Measurements from ENCODE around the gene EPS15. TPM values are rescaled to one million over a fixed set of nuclear protein-coding genes. Genes with fewer than 3 reads are reported as not detected.

EPS15 gene
- total RNA-seq, 1 donor from 2014 or later, result 139 TPM

GRCh38 chr1:51313961-51314777 is 204.9 kb downstream of the EPS15 start:
- peaks cover 11% of the 10 kb centered on the region for H3K27me3 Mint-ChIP-seq (ENCODE audit: unreplicated experiment)
- peaks cover 3% of the 10 kb centered on the region for H3K9me3 Mint-ChIP-seq (ENCODE audit: unreplicated experiment)
- DNase-seq, result no peak
- H3K4me3 Mint-ChIP-seq (ENCODE audit: unreplicated experiment), result no peak overlapping the region
- peaks cover 5% of the 10 kb centered on the region for H3K36me3 Mint-ChIP-seq (ENCODE audit: unreplicated experiment)
- H3K4me1 Mint-ChIP-seq (ENCODE audit: low read depth, unreplicated experiment), result peaks cover 21% of the 10 kb centered on the region
- TF ChIP-seq, protein P1, sequence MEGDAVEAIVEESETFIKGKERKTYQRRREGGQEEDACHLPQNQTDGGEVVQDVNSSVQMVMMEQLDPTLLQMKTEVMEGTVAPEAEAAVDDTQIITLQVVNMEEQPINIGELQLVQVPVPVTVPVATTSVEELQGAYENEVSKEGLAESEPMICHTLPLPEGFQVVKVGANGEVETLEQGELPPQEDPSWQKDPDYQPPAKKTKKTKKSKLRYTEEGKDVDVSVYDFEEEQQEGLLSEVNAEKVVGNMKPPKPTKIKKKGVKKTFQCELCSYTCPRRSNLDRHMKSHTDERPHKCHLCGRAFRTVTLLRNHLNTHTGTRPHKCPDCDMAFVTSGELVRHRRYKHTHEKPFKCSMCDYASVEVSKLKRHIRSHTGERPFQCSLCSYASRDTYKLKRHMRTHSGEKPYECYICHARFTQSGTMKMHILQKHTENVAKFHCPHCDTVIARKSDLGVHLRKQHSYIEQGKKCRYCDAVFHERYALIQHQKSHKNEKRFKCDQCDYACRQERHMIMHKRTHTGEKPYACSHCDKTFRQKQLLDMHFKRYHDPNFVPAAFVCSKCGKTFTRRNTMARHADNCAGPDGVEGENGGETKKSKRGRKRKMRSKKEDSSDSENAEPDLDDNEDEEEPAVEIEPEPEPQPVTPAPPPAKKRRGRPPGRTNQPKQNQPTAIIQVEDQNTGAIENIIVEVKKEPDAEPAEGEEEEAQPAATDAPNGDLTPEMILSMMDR (IDR thresholded peaks at IDR 0.05; ENCODE audit: partially characterized antibody, unreplicated experiment), result no peak
- H3K27ac Mint-ChIP-seq (ENCODE audit: unreplicated experiment), result no peak overlapping the region

DNA sequence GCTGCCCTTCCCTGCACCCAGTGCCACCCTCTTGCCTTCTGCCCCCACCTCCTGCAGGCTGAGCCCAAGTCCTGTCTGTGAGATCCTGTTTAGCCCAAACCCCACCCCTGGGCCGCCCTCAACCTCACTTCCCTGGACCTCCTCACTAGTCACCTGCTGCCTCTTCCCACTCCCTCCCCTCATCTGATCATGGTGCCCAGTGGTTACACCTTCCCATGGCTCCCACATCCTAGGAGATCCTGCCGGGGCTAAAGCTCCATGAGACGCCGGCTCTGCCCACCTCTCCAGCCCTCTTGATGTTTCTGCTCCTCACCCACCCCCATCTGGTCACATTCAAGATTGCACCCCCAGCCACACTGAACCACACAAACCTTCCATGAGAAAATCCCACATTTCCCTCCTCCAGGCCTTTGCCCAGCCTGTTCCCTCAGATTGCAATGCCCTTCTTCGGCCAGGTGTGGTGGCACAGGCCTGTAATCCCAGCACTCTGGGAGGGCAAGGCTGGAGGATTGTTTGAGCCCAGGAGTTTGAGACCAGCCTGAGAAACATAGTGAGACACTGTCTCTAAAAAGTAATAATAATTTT is 205.7 kb downstream of the EPS15 start:
- Mint-ChIP-seq H3K4me3 (ENCODE audit: unreplicated experiment) (no peak overlapping the region), H3K27ac (ENCODE audit: unreplicated experiment) (peak overlapping the region; percentile 12), H3K4me1 (ENCODE audit: low read depth, unreplicated experiment) (peaks cover 26% of the 10 kb centered on the region), H3K36me3 (ENCODE audit: unreplicated experiment) (peaks cover 5% of the 10 kb centered on the region), H3K27me3 (ENCODE audit: unreplicated experiment) (peaks cover 11% of the 10 kb centered on the region), H3K9me3 (ENCODE audit: unreplicated experiment) (peaks cover 3% of the 10 kb centered on the region)
- DNase-seq, result peak; percentile 46
- TF ChIP-seq, protein P1 (IDR thresholded peaks at IDR 0.05; ENCODE audit: partially characterized antibody, unreplicated experiment), result peak; percentile 39

DNA sequence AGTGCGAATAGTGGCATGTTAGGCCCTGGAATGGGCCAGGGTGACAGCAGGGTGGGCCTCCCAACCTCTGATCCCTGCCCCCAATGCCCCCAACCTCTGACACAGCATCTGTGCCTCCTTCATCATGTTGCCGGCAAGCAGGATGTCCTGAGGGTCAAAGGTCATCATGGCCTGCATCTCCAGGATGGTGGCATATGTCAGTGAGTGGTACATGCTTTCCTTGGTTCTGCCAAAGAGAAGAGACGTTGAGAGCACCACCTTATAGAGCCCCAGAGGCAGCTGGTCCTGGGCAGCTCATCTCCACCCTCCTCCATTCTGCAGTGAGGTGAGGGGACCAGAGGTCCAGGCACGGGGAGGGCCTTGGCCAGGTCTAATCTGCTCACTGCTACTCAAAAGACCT is 206.3 kb downstream of the EPS15 start:
- H3K27me3 Mint-ChIP-seq (ENCODE audit: unreplicated experiment), result peaks cover 9% of the 10 kb centered on the region
- peaks cover 26% of the 10 kb centered on the region for H3K4me1 Mint-ChIP-seq (ENCODE audit: low read depth, unreplicated experiment)
- no peak overlapping the region for H3K4me3 Mint-ChIP-seq (ENCODE audit: unreplicated experiment)
- peaks cover 5% of the 10 kb centered on the region for H3K36me3 Mint-ChIP-seq (ENCODE audit: unreplicated experiment)
- H3K9me3 Mint-ChIP-seq (ENCODE audit: unreplicated experiment), result no peaks in the 10 kb centered on the region
- DNase-seq, result no peak
- TF ChIP-seq, protein P1 (IDR thresholded peaks at IDR 0.05; ENCODE audit: partially characterized antibody, unreplicated experiment), result no peak
- peak overlapping the region; percentile 29 for H3K27ac Mint-ChIP-seq (ENCODE audit: unreplicated experiment)

- DNase-seq, result no peak
- Mint-ChIP-seq H3K27ac (ENCODE audit: unreplicated experiment) (no peak overlapping the region), H3K4me1 (ENCODE audit: low read depth, unreplicated experiment) (peaks cover 26% of the 10 kb centered on the region), H3K9me3 (ENCODE audit: unreplicated experiment) (no peaks in the 10 kb centered on the region), H3K36me3 (ENCODE audit: unreplicated experiment) (peaks cover 2% of the 10 kb centered on the region), H3K27me3 (ENCODE audit: unreplicated experiment) (peaks cover 7% of the 10 kb centered on the region), H3K4me3 (ENCODE audit: unreplicated experiment) (no peak overlapping the region)
- TF ChIP-seq, protein P1 (IDR thresholded peaks at IDR 0.05; ENCODE audit: partially characterized antibody, unreplicated experiment), result no peak
Measured at GRCh38 chr1:51311826-51312225, 207.2 kb downstream of the EPS15 start.

Measured in glutamatergic neuron (in vitro differentiated cells).